GM18526 (cell line): ENCODE data around the gene HUNK.

ENCODE experiments used
- POLR2A ChIP-seq: IDR thresholded peaks from 3 replicates; pipeline ENCODE4 v1.6.1; 2011; ENCODE audit not compliant: insufficient read length; ENCODE audit errors: extremely low read depth

HUNK gene

GRCh38 chr21:31986035-31986856 is 113.4 kb downstream of the HUNK start:
- no peak for TF ChIP-seq POLR2A

GRCh38 chr21:31987696-31988095 is 114.9 kb downstream of the HUNK start:
- no peak for TF ChIP-seq POLR2A

GRCh38 chr21:31988492-31989290 is 115.9 kb downstream of the HUNK start:
- TF ChIP-seq POLR2A, result no peak

GRCh38 chr21:31991356-31992331 is 118.8 kb downstream of the HUNK start:
- TF ChIP-seq POLR2A, result no peak

- no peak for TF ChIP-seq POLR2A
Observed at GRCh38 chr21:31992391-31992790, 119.6 kb downstream of the HUNK start.

GRCh38 chr21:31993826-31994825 is 121.3 kb downstream of the HUNK start:
- TF ChIP-seq POLR2A, result no peak

- no peak for TF ChIP-seq POLR2A
Observed at GRCh38 chr21:31997191-31997590, 124.4 kb downstream of the HUNK start.

GRCh38 chr21:31999810-32000468 is 127.1 kb downstream of the HUNK start:
- no peak for TF ChIP-seq POLR2A

GRCh38 chr21:32001390-32001789 is 128.6 kb downstream of the HUNK start:
- no peak for TF ChIP-seq POLR2A

- TF ChIP-seq POLR2A, result no peak
Observed at GRCh38 chr21:32003411-32003810, 130.6 kb downstream of the HUNK start.

GRCh38 chr21:32004291-32004690 is 131.5 kb downstream of the HUNK start:
- TF ChIP-seq POLR2A, result no peak

- TF ChIP-seq POLR2A, result no peak
Observed at GRCh38 chr21:32007456-32007855, 134.6 kb downstream of the HUNK start.

- no peak for TF ChIP-seq POLR2A
Observed at GRCh38 chr21:32008714-32009113, 135.9 kb downstream of the HUNK start.
